Ureter (tissue), 1 donor: ENCODE measurements around the gene GCLM. TPM values are rescaled to one million over a fixed set of nuclear protein-coding genes. Genes with fewer than 3 reads are reported as not detected.

ENCODE experiments used
- DNase-seq: peaks from one replicate; pipeline ENCODE4 v3.0.0-alpha.2; 2020; ENCODE audit warnings: low spot score
- total RNA-seq: library from RNA; stranded (reverse); gene quantifications from one replicate; pipeline ENCODE4 v1.2.4, GENCODE V29; 2023
- donor health status: DM: yes; HTN: yes; CAD: no.

GCLM gene
- total RNA-seq, 1 donor from 2014 or later: 12.6 TPM

DNA sequence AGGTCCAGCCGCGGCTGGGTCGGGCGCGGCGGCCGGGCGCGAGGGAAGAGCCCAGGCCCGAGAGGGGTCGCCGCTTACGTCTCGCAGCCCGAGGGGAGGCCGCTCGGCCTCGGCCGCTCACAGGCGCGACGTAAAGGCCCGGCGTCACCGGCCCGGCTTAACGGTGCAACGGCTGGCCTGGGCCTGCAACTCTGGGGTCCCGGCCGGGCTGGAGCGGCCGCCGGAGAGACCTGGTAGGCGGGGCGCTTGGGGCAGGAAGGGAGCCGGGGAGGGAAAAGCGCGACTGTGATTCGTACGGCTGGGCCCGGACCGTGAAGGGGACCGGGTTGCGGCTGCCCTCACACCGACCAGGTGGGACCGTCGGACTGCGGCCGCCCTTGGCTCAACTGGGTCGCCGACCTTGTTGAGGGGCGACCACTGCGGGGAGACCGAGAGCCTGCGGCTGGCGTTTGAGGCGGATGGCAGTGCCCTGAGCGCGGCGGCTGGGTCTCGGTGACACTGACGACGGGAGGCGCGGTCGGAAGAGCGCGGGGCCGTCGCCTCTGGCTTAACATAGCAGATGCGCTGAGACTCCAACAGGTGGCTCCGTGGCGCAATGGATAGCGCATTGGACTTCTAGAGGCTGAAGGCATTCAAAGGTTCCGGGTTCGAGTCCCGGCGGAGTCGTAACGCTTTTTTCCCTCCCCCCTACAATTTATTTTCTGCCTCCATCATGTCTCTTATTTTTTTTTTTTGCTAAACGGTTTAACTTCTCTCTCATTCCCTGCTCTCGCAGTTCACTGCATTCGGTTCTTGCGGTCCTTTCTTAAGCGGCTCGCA, 62.0 kb downstream of the GCLM start:
- peak; percentile 90 for DNase-seq

- peak; percentile 90 for DNase-seq
These were observed 62.8 kb downstream of the GCLM start for GRCh38 chr1:93846206-93846991.

DNA sequence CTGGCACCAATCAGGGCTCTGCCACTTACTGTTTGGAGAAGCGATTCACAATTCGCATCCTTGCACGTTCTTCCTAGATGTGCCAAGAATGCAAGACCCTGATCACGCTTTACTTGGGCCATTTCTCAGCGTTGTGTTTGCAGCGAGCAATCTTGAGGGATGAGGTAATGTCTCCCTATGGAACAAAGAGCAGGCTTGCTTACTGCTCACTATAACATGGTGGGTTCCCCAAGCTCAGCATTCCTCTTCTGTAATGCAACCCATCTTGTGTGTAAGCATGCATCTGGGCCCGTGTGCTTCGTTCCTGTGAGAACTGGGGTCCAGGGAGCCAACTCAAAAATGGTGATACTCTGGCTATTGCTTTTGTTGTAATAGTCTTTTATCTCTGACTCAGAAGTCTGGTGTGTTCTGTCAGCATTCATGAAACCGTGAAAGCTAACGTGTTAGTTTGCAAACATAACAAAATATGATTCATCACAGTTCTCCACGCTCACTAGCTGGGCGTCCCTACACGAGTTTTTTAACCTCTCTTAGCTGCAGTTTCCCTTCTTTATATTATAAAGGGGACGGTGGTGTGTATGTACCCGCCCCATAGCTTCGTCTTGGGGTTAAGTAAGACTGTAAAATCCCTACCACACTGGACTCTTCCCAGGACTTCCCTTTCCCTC, 63.6 kb downstream of the GCLM start:
- DNase-seq: no peak

DNA sequence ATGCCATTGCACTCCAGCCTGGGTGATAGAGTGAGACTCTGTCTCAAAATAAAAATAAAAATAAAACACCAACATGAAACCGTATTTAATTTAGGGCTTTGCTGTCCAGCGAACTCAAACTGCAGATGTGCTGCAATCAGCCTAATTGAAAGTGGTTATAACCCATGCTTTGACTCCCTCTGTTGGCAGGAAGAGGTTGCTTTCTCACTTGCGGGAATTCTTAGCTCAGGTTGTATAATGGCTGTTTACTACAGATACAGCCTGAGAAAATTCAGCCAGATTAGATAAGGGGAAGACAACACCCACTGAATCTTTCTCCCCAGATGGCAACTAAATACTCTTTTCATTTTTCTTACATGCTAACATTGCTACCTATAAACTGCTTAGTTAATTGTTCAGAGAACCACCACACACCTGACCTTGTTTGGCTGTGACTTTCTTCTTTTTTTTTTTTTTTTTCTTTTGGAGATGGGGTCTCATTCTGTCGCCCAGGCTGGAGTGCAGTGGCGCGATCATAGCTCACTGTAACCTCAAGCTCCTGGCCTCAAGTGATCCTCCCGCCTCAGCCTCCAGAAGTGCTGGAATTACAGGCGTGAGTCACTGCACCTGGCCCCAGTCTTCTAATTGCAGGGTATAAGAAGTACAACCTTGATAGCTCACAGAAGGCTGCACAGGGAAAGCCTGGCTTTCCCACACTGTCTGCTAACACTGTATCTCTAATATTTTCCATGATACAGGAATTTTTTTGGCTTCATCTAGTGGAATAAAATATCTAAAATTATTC, 64.8 kb downstream of the GCLM start:
- peak; percentile 58 for DNase-seq

- no peak for DNase-seq
These were observed 66.3 kb downstream of the GCLM start for GRCh38 chr1:93842750-93843500.

- no peak for DNase-seq
These were observed 67.5 kb downstream of the GCLM start for GRCh38 chr1:93841771-93842170.

- no peak for DNase-seq
These were observed 68.2 kb downstream of the GCLM start for GRCh38 chr1:93840956-93841482.

- DNase-seq: no peak
These were observed 69.5 kb downstream of the GCLM start for GRCh38 chr1:93839753-93840152.

DNA sequence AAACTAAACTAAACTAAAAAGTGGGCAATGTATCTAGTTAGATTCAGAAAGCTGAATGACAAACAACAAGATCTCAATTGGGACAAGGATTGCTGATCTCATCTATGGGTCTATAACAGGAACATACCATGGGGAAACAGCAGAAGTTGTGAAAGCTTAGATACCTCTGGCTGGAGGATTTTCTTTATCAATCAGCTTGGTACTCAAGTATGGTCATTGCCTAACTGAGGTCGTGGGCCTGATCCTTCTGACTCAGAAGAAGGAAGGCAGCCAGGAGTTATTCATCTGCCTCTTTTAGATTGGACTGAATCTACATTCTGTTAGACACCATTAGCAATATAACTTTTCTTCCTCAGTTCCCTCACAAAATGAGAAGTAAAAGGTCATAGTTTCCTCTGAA, 69.9 kb downstream of the GCLM start:
- DNase-seq: no peak

- DNase-seq: no peak
These were observed 71.3 kb downstream of the GCLM start for GRCh38 chr1:93837961-93838360.

Other genes starting within 250 kb of the GCLM start
- 26.7 TPM for gene BCAR3, start 227.6 kb downstream of the GCLM start, total RNA-seq
- 60.4 TPM for gene DNTTIP2, start 30.2 kb downstream of the GCLM start, total RNA-seq
- gene ABCA4, start 211.7 kb upstream of the GCLM start, total RNA-seq: 1.8 TPM